Measurements from ENCODE around the gene HMGXB3.

DNA sequence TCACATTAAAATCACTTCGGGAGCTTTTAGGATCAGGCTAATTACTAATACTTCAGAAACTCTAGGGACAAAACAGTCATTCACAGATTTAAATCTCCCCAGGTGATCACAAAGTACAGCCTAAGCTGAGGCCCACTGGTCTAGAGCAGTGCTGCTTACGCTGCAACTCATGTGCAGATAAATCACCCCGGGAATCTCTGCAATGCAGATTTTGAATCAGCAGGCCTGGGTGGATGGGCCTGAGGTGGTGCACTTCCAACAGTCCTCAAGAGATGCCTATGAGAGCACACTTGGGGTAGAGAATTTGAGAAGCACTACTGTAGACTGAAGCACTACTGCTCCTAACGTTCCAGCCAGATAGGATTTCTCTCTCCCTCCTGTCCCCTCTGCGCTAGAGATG lies 57.5 kb downstream of the HMGXB3 start:
- TF ChIP-seq, protein P1, sequence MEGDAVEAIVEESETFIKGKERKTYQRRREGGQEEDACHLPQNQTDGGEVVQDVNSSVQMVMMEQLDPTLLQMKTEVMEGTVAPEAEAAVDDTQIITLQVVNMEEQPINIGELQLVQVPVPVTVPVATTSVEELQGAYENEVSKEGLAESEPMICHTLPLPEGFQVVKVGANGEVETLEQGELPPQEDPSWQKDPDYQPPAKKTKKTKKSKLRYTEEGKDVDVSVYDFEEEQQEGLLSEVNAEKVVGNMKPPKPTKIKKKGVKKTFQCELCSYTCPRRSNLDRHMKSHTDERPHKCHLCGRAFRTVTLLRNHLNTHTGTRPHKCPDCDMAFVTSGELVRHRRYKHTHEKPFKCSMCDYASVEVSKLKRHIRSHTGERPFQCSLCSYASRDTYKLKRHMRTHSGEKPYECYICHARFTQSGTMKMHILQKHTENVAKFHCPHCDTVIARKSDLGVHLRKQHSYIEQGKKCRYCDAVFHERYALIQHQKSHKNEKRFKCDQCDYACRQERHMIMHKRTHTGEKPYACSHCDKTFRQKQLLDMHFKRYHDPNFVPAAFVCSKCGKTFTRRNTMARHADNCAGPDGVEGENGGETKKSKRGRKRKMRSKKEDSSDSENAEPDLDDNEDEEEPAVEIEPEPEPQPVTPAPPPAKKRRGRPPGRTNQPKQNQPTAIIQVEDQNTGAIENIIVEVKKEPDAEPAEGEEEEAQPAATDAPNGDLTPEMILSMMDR (CRISPR knock-in tag; IDR thresholded peaks at IDR 0.05): no peak
- TF ChIP-seq, protein P2, sequence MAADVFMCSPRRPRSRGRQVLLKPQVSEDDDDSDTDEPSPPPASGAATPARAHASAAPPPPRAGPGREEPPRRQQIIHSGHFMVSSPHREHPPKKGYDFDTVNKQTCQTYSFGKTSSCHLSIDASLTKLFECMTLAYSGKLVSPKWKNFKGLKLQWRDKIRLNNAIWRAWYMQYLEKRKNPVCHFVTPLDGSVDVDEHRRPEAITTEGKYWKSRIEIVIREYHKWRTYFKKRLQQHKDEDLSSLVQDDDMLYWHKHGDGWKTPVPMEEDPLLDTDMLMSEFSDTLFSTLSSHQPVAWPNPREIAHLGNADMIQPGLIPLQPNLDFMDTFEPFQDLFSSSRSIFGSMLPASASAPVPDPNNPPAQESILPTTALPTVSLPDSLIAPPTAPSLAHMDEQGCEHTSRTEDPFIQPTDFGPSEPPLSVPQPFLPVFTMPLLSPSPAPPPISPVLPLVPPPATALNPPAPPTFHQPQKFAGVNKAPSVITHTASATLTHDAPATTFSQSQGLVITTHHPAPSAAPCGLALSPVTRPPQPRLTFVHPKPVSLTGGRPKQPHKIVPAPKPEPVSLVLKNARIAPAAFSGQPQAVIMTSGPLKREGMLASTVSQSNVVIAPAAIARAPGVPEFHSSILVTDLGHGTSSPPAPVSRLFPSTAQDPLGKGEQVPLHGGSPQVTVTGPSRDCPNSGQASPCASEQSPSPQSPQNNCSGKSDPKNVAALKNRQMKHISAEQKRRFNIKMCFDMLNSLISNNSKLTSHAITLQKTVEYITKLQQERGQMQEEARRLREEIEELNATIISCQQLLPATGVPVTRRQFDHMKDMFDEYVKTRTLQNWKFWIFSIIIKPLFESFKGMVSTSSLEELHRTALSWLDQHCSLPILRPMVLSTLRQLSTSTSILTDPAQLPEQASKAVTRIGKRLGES (CRISPR knock-in tag; IDR thresholded peaks at IDR 0.05; ENCODE audit: borderline replicate concordance): no peak
- TF ChIP-seq, protein P3, sequence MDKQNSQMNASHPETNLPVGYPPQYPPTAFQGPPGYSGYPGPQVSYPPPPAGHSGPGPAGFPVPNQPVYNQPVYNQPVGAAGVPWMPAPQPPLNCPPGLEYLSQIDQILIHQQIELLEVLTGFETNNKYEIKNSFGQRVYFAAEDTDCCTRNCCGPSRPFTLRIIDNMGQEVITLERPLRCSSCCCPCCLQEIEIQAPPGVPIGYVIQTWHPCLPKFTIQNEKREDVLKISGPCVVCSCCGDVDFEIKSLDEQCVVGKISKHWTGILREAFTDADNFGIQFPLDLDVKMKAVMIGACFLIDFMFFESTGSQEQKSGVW (CRISPR knock-in tag; IDR thresholded peaks at IDR 0.05; ENCODE audit: borderline replicate concordance): no peak
- TF ChIP-seq RNF2 (conservative IDR thresholded peaks at IDR 0.05; ENCODE audit: low read depth): no peak
